HG02610 (cell line): ENCODE measurements around the gene OSTN.

ENCODE experiments used
- ATAC-seq: cut with Tn5 transposase; IDR thresholded peaks from one replicate; pipeline ENCODE4 v1.9.1; 2021; ENCODE audit warnings: mild to moderate bottlenecking, moderate library complexity; ENCODE audit not compliant: unreplicated experiment

Gene OSTN

DNA sequence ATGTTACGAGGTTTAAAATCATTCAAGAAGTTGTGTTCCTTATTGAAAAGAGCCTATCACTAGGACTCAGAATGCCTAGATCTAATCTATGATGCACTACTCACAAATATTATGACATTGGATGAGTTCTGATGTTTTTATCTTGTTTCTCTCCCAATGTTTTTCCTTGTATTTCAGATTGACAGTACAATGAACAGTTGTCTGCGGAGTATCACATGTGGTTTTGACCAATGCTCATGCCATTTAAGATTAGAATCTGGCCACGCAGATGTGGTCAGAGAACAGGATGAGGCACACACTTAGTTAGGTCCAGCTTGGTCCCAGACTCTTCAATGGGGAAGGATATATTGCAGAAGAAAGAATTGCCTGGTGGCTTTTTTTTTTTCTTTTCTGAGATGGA lies 104.6 kb downstream of the OSTN start:
- ATAC-seq: no peak

DNA sequence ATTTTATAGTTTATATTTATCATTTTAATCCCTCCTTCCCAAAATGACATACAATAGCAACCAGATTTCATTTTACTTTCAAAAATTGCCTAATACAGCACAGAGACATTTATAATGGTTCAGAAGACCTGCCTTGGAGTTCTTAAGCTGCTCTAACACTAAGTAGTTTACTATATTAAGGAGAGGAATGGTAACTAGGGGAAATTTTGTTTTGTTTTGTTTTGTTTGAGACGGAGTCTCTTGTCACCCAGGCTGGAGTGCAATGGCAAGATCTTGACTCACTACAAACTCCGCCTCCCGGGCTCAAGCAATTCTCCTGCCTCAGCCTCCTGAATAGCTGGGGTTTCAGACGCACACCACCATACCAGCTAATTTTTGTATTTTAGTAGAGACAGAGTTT lies 107.4 kb downstream of the OSTN start:
- no peak for ATAC-seq

DNA sequence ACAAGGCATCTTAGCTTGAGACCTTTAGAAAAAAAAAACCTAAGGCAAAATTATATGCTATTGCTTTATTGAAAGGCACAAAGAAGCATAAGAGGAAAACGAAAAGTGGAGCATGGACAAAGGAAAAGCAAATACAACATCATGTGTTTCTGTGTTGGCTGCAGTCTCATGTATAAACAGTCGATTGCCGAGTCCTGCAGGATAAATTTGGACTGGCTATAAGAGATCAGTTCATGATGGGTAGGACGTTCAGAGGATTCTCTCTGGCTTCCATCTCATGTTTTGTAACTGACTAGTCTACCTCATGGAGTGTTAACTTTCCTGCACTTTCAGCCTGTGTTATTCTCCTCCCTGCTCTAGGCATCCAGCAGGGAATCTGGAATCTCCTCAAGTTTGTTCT lies 108.3 kb downstream of the OSTN start:
- ATAC-seq: no peak

DNA sequence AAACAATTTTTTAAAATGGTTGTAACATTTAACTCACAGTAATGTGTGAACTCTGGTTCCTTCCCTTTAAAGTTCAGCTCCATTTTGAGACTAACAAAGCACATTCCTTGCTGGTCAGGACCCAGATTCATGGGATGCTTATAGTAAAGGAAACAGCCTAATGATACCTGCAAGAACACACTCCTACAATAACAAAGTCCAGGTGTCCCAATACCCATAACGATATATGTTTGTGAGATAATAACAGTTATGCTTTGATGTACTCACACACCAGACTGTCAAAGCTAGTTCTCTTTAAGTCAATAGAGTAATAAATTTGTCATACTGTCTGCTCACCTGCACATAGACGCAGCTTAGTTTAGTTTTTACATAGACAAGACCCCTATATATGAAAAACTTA lies 114.3 kb downstream of the OSTN start:
- no peak for ATAC-seq

DNA sequence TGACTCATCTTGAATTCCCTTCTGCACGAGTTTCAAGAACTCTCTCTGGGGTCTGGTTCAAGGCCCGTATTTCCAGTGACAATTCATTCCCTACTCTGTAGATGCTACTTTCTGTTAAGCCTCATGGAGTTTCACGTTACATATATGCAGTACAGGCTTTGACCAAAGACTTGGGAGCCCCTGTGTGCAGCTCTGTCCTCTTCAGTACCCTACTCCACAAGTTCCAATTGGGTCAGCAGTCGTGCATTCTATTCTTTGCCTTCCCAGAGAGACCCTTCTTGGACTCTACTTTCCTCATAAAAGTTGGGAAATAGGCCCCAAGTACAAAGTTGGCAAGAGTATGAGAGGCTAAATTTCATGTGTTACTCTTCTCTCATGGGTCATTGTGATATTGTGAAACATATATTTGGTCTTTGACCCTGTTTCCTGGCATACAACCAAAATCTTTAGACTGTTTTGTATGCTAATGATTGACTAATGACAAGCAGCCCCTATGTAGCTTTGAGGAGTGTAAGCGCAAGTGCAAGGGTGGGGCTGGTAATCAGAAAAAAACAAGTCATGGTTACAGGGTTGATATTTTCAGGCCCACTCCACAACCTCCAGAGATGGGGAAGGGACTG lies 115.2 kb downstream of the OSTN start:
- ATAC-seq: no peak
